ENCODE data around the gene ABCA7.

The ABCA7 gene

GRCh38 chr19:1105873-1106840 is 66.2 kb downstream of the ABCA7 start:
- peak overlapping the region; percentile 90 for H3K27ac ChIP-seq
- TF ChIP-seq CTCF (conservative IDR thresholded peaks at IDR 0.05) (no peak), ZFX (IDR thresholded peaks at IDR 0.05) (no peak)

- peak overlapping the region; percentile 90 for H3K27ac ChIP-seq
- TF ChIP-seq ZFX (IDR thresholded peaks at IDR 0.05) (no peak), CTCF (conservative IDR thresholded peaks at IDR 0.05) (no peak; the same call in 1 of the 2 replicates)
These were observed 67.1 kb downstream of the ABCA7 start for GRCh38 chr19:1106841-1107660.

- TF ChIP-seq ZFX (IDR thresholded peaks at IDR 0.05) (no peak), CTCF (conservative IDR thresholded peaks at IDR 0.05) (no peak)
- H3K27ac ChIP-seq = peak overlapping the region; percentile 90
These were observed 67.9 kb downstream of the ABCA7 start for GRCh38 chr19:1107661-1108261.

- H3K27ac ChIP-seq = no peak overlapping the region
- TF ChIP-seq ZFX (IDR thresholded peaks at IDR 0.05) (no peak), CTCF (conservative IDR thresholded peaks at IDR 0.05) (no peak)
These were observed 68.6 kb downstream of the ABCA7 start for GRCh38 chr19:1108291-1109031.

- TF ChIP-seq ZFX (IDR thresholded peaks at IDR 0.05) (no peak), CTCF (conservative IDR thresholded peaks at IDR 0.05) (no peak)
- no peak overlapping the region for H3K27ac ChIP-seq
These were observed 69.2 kb downstream of the ABCA7 start for GRCh38 chr19:1109032-1109551.

GRCh38 chr19:1109697-1110671 is 70.1 kb downstream of the ABCA7 start:
- no peak overlapping the region for H3K27ac ChIP-seq
- TF ChIP-seq CTCF (conservative IDR thresholded peaks at IDR 0.05) = no peak
- TF ChIP-seq ZFX (IDR thresholded peaks at IDR 0.05) = no peak
